Measurements from ENCODE around the gene HLA-DMA. TPM values are rescaled to one million over a fixed set of nuclear protein-coding genes. Genes with fewer than 3 reads are reported as not detected.

HLA-DMA gene
- total and polyA plus RNA-seq, 2 of the 13 experiments (the other 11 are each of a cell fraction or from before 2014, with no cell fraction given) = 0.70 to 0.71 TPM

- TF ChIP-seq, protein P1, sequence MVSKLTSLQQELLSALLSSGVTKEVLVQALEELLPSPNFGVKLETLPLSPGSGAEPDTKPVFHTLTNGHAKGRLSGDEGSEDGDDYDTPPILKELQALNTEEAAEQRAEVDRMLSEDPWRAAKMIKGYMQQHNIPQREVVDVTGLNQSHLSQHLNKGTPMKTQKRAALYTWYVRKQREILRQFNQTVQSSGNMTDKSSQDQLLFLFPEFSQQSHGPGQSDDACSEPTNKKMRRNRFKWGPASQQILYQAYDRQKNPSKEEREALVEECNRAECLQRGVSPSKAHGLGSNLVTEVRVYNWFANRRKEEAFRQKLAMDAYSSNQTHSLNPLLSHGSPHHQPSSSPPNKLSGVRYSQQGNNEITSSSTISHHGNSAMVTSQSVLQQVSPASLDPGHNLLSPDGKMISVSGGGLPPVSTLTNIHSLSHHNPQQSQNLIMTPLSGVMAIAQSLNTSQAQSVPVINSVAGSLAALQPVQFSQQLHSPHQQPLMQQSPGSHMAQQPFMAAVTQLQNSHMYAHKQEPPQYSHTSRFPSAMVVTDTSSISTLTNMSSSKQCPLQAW (CRISPR knock-in tag; IDR thresholded peaks at IDR 0.05) = peak; percentile 62; the same call in 1 of the 2 replicates
- TF ChIP-seq CREB1 (IDR thresholded peaks at IDR 0.05) (peak; percentile 87), CREB1 (CRISPR knock-in tag; IDR thresholded peaks at IDR 0.05) (peak; percentile 97), ELF1 (CRISPR knock-in tag; IDR thresholded peaks at IDR 0.05) (peak; percentile 41; the same call in 1 of the 2 replicates), HOXA9 (CRISPR knock-in tag; IDR thresholded peaks at IDR 0.05; ENCODE audit: borderline replicate concordance) (no peak), ZNF331 (CRISPR knock-in tag; IDR thresholded peaks at IDR 0.05) (0 out of 2 replicates have a peak, but pooled peaks have one; percentile 16), SP2 (CRISPR knock-in tag; IDR thresholded peaks at IDR 0.05) (0 out of 2 replicates have a peak, but pooled peaks have one; percentile 36), CBX5 (CRISPR knock-in tag; IDR thresholded peaks at IDR 0.05; ENCODE audit: borderline replicate concordance) (peak; percentile 47; the same call in 1 of the 2 replicates), GABPB1 (CRISPR knock-in tag; IDR thresholded peaks at IDR 0.05) (0 out of 2 replicates have a peak, but pooled peaks have one; percentile 9), KAT8 (CRISPR knock-in tag; IDR thresholded peaks at IDR 0.05) (peak; percentile 21; the same call in 1 of the 2 replicates), ZNF589 (CRISPR knock-in tag; conservative IDR thresholded peaks at IDR 0.05) (no peak), ELF3 (CRISPR knock-in tag; IDR thresholded peaks at IDR 0.05) (peak; percentile 57; the same call in 1 of the 2 replicates), RFXANK (CRISPR knock-in tag; IDR thresholded peaks at IDR 0.05) (peak; percentile 99), TEAD3 (CRISPR knock-in tag; optimal IDR thresholded peaks at IDR 0.05; ENCODE audit: borderline replicate concordance) (peak; percentile 74), ZBTB3 (CRISPR knock-in tag; IDR thresholded peaks at IDR 0.05; ENCODE audit: borderline replicate concordance, low read depth) (no peak), ZNF563 (CRISPR knock-in tag; IDR thresholded peaks at IDR 0.05) (0 out of 2 replicates have a peak, but pooled peaks have one; percentile 31), PHF8 (CRISPR knock-in tag; IDR thresholded peaks at IDR 0.05) (no peak), XRCC5 (optimal IDR thresholded peaks at IDR 0.05; ENCODE audit: low read length) (peak; percentile 81), KLF6 (CRISPR knock-in tag; IDR thresholded peaks at IDR 0.05) (no peak), SMAD3 (CRISPR knock-in tag; IDR thresholded peaks at IDR 0.05) (0 out of 2 replicates have a peak, but pooled peaks have one; percentile 28), STAG1 (CRISPR knock-in tag; IDR thresholded peaks at IDR 0.05) (peak; percentile 42), ZNF781 (CRISPR knock-in tag; IDR thresholded peaks at IDR 0.05; ENCODE audit: borderline replicate concordance, not compliant biosample characterization) (peak; percentile 44), PHB2 (IDR thresholded peaks at IDR 0.05; ENCODE audit: partially characterized antibody) (no peak)
- TF ChIP-seq, protein P2, sequence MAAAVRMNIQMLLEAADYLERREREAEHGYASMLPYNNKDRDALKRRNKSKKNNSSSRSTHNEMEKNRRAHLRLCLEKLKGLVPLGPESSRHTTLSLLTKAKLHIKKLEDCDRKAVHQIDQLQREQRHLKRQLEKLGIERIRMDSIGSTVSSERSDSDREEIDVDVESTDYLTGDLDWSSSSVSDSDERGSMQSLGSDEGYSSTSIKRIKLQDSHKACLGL (CRISPR knock-in tag; IDR thresholded peaks at IDR 0.05) = no peak
- TF ChIP-seq, protein P3, sequence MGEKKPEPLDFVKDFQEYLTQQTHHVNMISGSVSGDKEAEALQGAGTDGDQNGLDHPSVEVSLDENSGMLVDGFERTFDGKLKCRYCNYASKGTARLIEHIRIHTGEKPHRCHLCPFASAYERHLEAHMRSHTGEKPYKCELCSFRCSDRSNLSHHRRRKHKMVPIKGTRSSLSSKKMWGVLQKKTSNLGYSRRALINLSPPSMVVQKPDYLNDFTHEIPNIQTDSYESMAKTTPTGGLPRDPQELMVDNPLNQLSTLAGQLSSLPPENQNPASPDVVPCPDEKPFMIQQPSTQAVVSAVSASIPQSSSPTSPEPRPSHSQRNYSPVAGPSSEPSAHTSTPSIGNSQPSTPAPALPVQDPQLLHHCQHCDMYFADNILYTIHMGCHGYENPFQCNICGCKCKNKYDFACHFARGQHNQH (CRISPR knock-in tag; IDR thresholded peaks at IDR 0.05) = 0 out of 2 replicates have a peak, but pooled peaks have one; percentile 33
- TF ChIP-seq, protein P4, sequence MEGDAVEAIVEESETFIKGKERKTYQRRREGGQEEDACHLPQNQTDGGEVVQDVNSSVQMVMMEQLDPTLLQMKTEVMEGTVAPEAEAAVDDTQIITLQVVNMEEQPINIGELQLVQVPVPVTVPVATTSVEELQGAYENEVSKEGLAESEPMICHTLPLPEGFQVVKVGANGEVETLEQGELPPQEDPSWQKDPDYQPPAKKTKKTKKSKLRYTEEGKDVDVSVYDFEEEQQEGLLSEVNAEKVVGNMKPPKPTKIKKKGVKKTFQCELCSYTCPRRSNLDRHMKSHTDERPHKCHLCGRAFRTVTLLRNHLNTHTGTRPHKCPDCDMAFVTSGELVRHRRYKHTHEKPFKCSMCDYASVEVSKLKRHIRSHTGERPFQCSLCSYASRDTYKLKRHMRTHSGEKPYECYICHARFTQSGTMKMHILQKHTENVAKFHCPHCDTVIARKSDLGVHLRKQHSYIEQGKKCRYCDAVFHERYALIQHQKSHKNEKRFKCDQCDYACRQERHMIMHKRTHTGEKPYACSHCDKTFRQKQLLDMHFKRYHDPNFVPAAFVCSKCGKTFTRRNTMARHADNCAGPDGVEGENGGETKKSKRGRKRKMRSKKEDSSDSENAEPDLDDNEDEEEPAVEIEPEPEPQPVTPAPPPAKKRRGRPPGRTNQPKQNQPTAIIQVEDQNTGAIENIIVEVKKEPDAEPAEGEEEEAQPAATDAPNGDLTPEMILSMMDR (CRISPR knock-in tag; IDR thresholded peaks at IDR 0.05) = peak; percentile 82
Measured at GRCh38 chr6:32952817-32953739, at the start of gene HLA-DMA (continued).
